H9 (cell line): ENCODE data around the gene ATAD3B. TPM values are rescaled to one million over a fixed set of nuclear protein-coding genes. Genes with fewer than 3 reads are reported as not detected.

Experiments
- DNase-seq: peaks from one replicate; pipeline ENCODE4 v3.0.0-alpha.2; 2017
- H2AFZ ChIP-seq: one replicate; pipeline ENCODE4 v1.6.1; 2013; ENCODE audit warnings: mild to moderate bottlenecking, low read length, control low read depth, moderate library complexity
- H2AK5ac ChIP-seq: 2 replicates; pipeline ENCODE4 v1.6.1; 2013; ENCODE audit warnings: low read length, control low read depth, mixed read lengths; ENCODE audit not compliant: insufficient read length
- H2BK120ac ChIP-seq: one replicate; pipeline ENCODE4 v1.6.1; 2013; ENCODE audit warnings: low read depth, mild to moderate bottlenecking, low read length, control low read depth, inconsistent platforms; ENCODE audit not compliant: poor library complexity, severe bottlenecking
- H2BK12ac ChIP-seq: 2 replicates; pipeline ENCODE4 v1.6.1; 2013; ENCODE audit warnings: low read length, control low read depth, mixed read lengths, low read depth; ENCODE audit not compliant: insufficient read length
- H2BK15ac ChIP-seq: 2 replicates; pipeline ENCODE4 v1.6.1; 2013; ENCODE audit warnings: low read depth, low read length, control low read depth
- H2BK20ac ChIP-seq: one replicate; pipeline ENCODE4 v1.6.1; 2013; ENCODE audit warnings: low read depth, mild to moderate bottlenecking, low read length, control low read depth, inconsistent platforms; ENCODE audit not compliant: poor library complexity, severe bottlenecking
- H2BK5ac ChIP-seq: 2 replicates; pipeline ENCODE4 v1.6.1; 2013; ENCODE audit warnings: low read length, control low read depth, mixed read lengths; ENCODE audit not compliant: insufficient read length
- H3K14ac ChIP-seq: 2 replicates; pipeline ENCODE4 v1.6.1; 2013; ENCODE audit warnings: low read length, control low read depth; ENCODE audit not compliant: insufficient read depth
- H3K18ac ChIP-seq: 2 replicates; pipeline ENCODE4 v1.6.1; 2013; ENCODE audit warnings: low read depth, mild to moderate bottlenecking, mixed read lengths, low read length, control low read depth; ENCODE audit not compliant: insufficient read length
- H3K23ac ChIP-seq: 2 replicates; pipeline ENCODE4 v1.6.1; 2013; ENCODE audit warnings: low read length, control low read depth, mixed read lengths, low read depth; ENCODE audit not compliant: insufficient read length
- H3K23me2 ChIP-seq: 2 replicates; pipeline ENCODE4 v1.6.1; 2013; ENCODE audit warnings: low read depth, mild to moderate bottlenecking, mixed read lengths, low read length, control low read depth; ENCODE audit not compliant: insufficient read length, poor library complexity, severe bottlenecking
- H3K27ac ChIP-seq: 2 replicates; pipeline ENCODE4 v1.5.1; 2013; ENCODE audit warnings: low read length, control low read depth, mixed read lengths, low read depth; ENCODE audit not compliant: insufficient read length
- H3K27me3 ChIP-seq: 2 replicates; pipeline ENCODE4 v1.6.1; 2013; ENCODE audit warnings: low read length, control low read depth, inconsistent platforms; ENCODE audit not compliant: insufficient read depth
- H3K4ac ChIP-seq: 2 replicates; pipeline ENCODE4 v1.6.1; 2013; ENCODE audit warnings: low read depth, mild to moderate bottlenecking, control low read depth, inconsistent platforms, low read length, moderate library complexity
- H3K4me1 ChIP-seq: 2 replicates; pipeline ENCODE4 v1.6.1; 2013; ENCODE audit warnings: low read length, control low read depth, inconsistent platforms; ENCODE audit not compliant: insufficient read depth
- H3K4me2 ChIP-seq: 2 replicates; pipeline ENCODE4 v1.6.1; 2013; ENCODE audit warnings: low read length, control low read depth, mixed read lengths; ENCODE audit not compliant: insufficient read length, insufficient read depth
- H3K56ac ChIP-seq: 2 replicates; pipeline ENCODE4 v1.6.1; 2013; ENCODE audit warnings: low read depth, mild to moderate bottlenecking, mixed read lengths, low read length, control low read depth; ENCODE audit not compliant: insufficient read length
- H3K79me1 ChIP-seq: 2 replicates; pipeline ENCODE4 v1.6.1; 2013; ENCODE audit warnings: low read depth, mild to moderate bottlenecking, moderate library complexity, low read length, control low read depth, inconsistent platforms; ENCODE audit not compliant: insufficient read depth, poor library complexity, severe bottlenecking
- H3K79me2 ChIP-seq: 2 replicates; pipeline ENCODE4 v1.6.1; 2013; ENCODE audit warnings: low read length, control low read depth, inconsistent platforms; ENCODE audit not compliant: insufficient read depth
- H3K9ac ChIP-seq: 2 replicates; pipeline ENCODE4 v1.6.1; 2013; ENCODE audit warnings: low read length, control low read depth, mixed read lengths; ENCODE audit not compliant: insufficient read length; ENCODE audit errors: extremely low read depth
- H3K9me3 ChIP-seq: one replicate; pipeline ENCODE4 v1.6.1; 2013; ENCODE audit warnings: low read depth, low read length, inconsistent platforms; ENCODE audit not compliant: control insufficient read depth
- H3T11ph ChIP-seq: one replicate; pipeline ENCODE4 v1.6.1; 2013; ENCODE audit warnings: mild to moderate bottlenecking, low read length, control low read depth, inconsistent platforms
- H4K20me1 ChIP-seq: one replicate; pipeline ENCODE4 v1.6.1; 2013; ENCODE audit not compliant: control insufficient read depth, insufficient read length, insufficient read depth
- H4K5ac ChIP-seq: 2 replicates; pipeline ENCODE4 v1.6.1; 2013; ENCODE audit warnings: low read depth, mild to moderate bottlenecking, mixed read lengths, low read length, control low read depth; ENCODE audit not compliant: insufficient read length
- H4K8ac ChIP-seq: replicated peaks from 2 replicates; pipeline ENCODE4 v1.6.1; 2013; ENCODE audit warnings: low read length, control low read depth, mixed read lengths, low read depth; ENCODE audit not compliant: insufficient read length
- H4K91ac ChIP-seq: 2 replicates; pipeline ENCODE4 v1.6.1; 2013; ENCODE audit warnings: low read depth, mild to moderate bottlenecking, moderate library complexity, mixed read lengths, low read length, control low read depth; ENCODE audit not compliant: insufficient read length
- H3K27ac Mint-ChIP-seq, 3 experiments: 2 replicates in 2 of 3; 3 replicates in 1 of 3; pipeline ENCODE4 v1.8.0; 2020 to 2021; ENCODE audit warnings: mixed read lengths in 3 of 3, mild to moderate bottlenecking in 1 of 3, moderate library complexity in 1 of 3
- H3K27me3 Mint-ChIP-seq: 2 replicates; pipeline ENCODE4 v1.8.0; 2021; ENCODE audit warnings: low read depth, mild to moderate bottlenecking, moderate library complexity, mixed read lengths
- H3K36me3 Mint-ChIP-seq, 3 experiments: 2 replicates in 2 of 3; 3 replicates in 1 of 3; pipeline ENCODE4 v1.8.0; 2020 to 2021; ENCODE audit warnings: low read depth in 3 of 3, mixed read lengths in 3 of 3; ENCODE audit not compliant: insufficient read depth in 1 of 3
- H3K4me1 Mint-ChIP-seq, 2 experiments: 2 replicates each; pipeline ENCODE4 v1.8.0; 2020; ENCODE audit warnings: mixed read lengths in 2 of 2
- H3K4me3 Mint-ChIP-seq, 2 experiments: 2 replicates in 1 of 2; 3 replicates in 1 of 2; pipeline ENCODE4 v1.8.0; 2020 to 2021; ENCODE audit warnings: mild to moderate bottlenecking in 2 of 2, mixed read lengths in 2 of 2, moderate library complexity in 1 of 2
- H3K9me3 Mint-ChIP-seq, 2 experiments: 2 replicates in 1 of 2; 3 replicates in 1 of 2; pipeline ENCODE4 v1.8.0; 2020; ENCODE audit warnings: mild to moderate bottlenecking in 2 of 2, mixed read lengths in 2 of 2, moderate library complexity in 1 of 2
- CTCF ChIP-seq: fragments of 200-600 bp; sonication (generic); conservative IDR thresholded peaks from 3 replicates; pipeline ENCODE4 v1.8.0; 2021; ENCODE audit warnings: antibody characterized with exemption, mild to moderate bottlenecking
- WGBS: extraction: QIAGEN DNeasy Blood & Tissue Kit; methylation state at CpG from one replicate; pipeline ENCODE4 v1.1.7; 2013; ENCODE audit warnings: missing lambda C conversion rate, low lambda C conversion rate, mixed read lengths; ENCODE audit not compliant: insufficient read length; ENCODE audit errors: extremely low coverage; 5-methylcytosine and 5-hydroxymethylcytosine counted together
- total RNA-seq: library from RNA; stranded (reverse); gene quantifications from 2 replicates; pipeline ENCODE4 v1.2.1, GENCODE V29; 2021

The ATAD3B gene
- total RNA-seq, 1 experiment from 2014 or later: 78.6 TPM

DNA sequence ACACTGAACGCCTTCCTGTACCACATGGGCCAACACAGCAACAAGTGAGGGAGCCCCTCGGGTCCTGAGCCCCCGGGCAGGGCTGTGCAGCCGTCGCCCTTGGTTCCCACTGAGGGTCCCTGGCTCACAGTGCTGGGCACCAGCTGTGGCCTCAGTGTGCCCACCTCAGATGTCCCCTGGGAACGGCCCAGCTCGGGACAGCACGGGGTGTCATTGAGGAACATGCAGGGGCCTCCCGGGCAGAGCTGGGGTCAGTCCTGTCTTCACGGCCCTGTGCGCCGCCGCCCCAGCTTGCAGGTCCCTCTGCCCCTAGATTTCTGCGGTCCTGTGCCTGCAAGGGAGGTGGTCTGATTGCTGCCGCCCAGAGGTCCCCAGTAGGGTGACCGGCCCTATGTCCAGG, 17.7 kb downstream of the ATAD3B start:
- Histone ChIP-seq H3K56ac (no peak overlapping the region), H3K23me2 (no peaks in the 10 kb centered on the region), H3K14ac (no peak overlapping the region), H2BK120ac (no peak overlapping the region), H3K23ac (no peak overlapping the region), H4K20me1 (no peaks in the 10 kb centered on the region), H3K18ac (no peak overlapping the region), H3K4me2 (no peak overlapping the region), H2BK20ac (no peak overlapping the region), H3K79me1 (no peaks in the 10 kb centered on the region), H3K9ac (no peak overlapping the region), H3K4ac (no peak overlapping the region), H2AK5ac (no peak overlapping the region), H3K4me1 (no peaks in the 10 kb centered on the region), H2BK5ac (no peak overlapping the region), H4K91ac (no peak overlapping the region), H3K27me3 (no peaks in the 10 kb centered on the region), H3T11ph (no peak overlapping the region), H3K9me3 (no peaks in the 10 kb centered on the region), H4K8ac (no peak overlapping the region), H2BK12ac (no peak overlapping the region), H2BK15ac (no peak overlapping the region), H3K79me2 (no peaks in the 10 kb centered on the region), H3K27ac (no peak overlapping the region), H4K5ac (no peak overlapping the region), H2AFZ (no peak overlapping the region)
- Mint-ChIP-seq H3K4me3 (no peak overlapping the region), H3K9me3 (peaks cover 2 to 6% of the 10 kb centered on the region in 2 experiments; a peak in 3 of 5 replicates), H3K27me3 (no peaks in the 10 kb centered on the region), H3K36me3 (peaks cover 46 to 71% (median 62%) of the 10 kb centered on the region in 3 experiments), H3K4me1 (no peaks in the 10 kb centered on the region), H3K27ac (no peak overlapping the region; a peak in 1 of 7 replicates)
- WGBS: no CpG with 5 or more reads among the region's 16 CpGs
- TF ChIP-seq CTCF: no peak
- DNase-seq: no peak
